BE2C (cell line): ENCODE measurements around the gene HINT1.

Experiments used
- DNase-seq: peaks from one replicate; pipeline ENCODE4 v3.0.0-alpha.2; 2020
- H3K27me3 ChIP-seq: fragments of 250-450 bp; sonication (Bioruptor Pico); 2 replicates; pipeline ENCODE4 v1.5.1; 2020; ENCODE audit warnings: mild to moderate bottlenecking
- H3K36me3 ChIP-seq: fragments of 250-450 bp; sonication (Bioruptor Pico); 2 replicates; pipeline ENCODE4 v1.5.1; 2020; ENCODE audit warnings: mild to moderate bottlenecking
- H3K4me1 ChIP-seq: fragments of 250-450 bp; sonication (Bioruptor Pico); 2 replicates; pipeline ENCODE4 v1.5.1; 2020
- H3K4me3 ChIP-seq: 2 replicates; pipeline ENCODE4 v1.5.1; 2011; ENCODE audit warnings: low read depth, low read length
- H3K9me3 ChIP-seq: fragments of 250-450 bp; sonication (Bioruptor Pico); 2 replicates; pipeline ENCODE4 v1.5.1; 2020
- CTCF ChIP-seq: IDR thresholded peaks from 2 replicates; pipeline ENCODE4 v1.5.1; 2012; ENCODE audit warnings: mild to moderate bottlenecking, low read depth, low read length

HINT1 gene

GRCh38 chr5:131209506-131210150 lies 44.6 kb upstream of the HINT1 start:
- no peak overlapping the region for H3K4me3 ChIP-seq
- H3K27me3 ChIP-seq: no peaks in the 10 kb centered on the region
- no peaks in the 10 kb centered on the region for H3K4me1 ChIP-seq
- no peak for DNase-seq
- TF ChIP-seq CTCF: no peak
- no peaks in the 10 kb centered on the region for H3K36me3 ChIP-seq
- no peaks in the 10 kb centered on the region for H3K9me3 ChIP-seq

GRCh38 chr5:131209175-131209505 lies 44.1 kb upstream of the HINT1 start:
- no peak for DNase-seq
- TF ChIP-seq CTCF: no peak
- Histone ChIP-seq H3K4me3 (no peak overlapping the region), H3K36me3 (no peaks in the 10 kb centered on the region), H3K4me1 (no peaks in the 10 kb centered on the region), H3K9me3 (no peaks in the 10 kb centered on the region), H3K27me3 (no peaks in the 10 kb centered on the region)

GRCh38 chr5:131206772-131207171 lies 41.7 kb upstream of the HINT1 start:
- TF ChIP-seq CTCF: no peak
- DNase-seq: no peak
- H3K4me1 ChIP-seq: no peaks in the 10 kb centered on the region
- no peak overlapping the region for H3K4me3 ChIP-seq
- H3K36me3 ChIP-seq: no peaks in the 10 kb centered on the region
- no peaks in the 10 kb centered on the region for H3K27me3 ChIP-seq
- H3K9me3 ChIP-seq: no peaks in the 10 kb centered on the region

GRCh38 chr5:131206061-131206460 lies 41.0 kb upstream of the HINT1 start:
- H3K36me3 ChIP-seq: no peaks in the 10 kb centered on the region
- no peak overlapping the region for H3K4me3 ChIP-seq
- H3K4me1 ChIP-seq: no peaks in the 10 kb centered on the region
- no peak for DNase-seq
- TF ChIP-seq CTCF: no peak
- no peaks in the 10 kb centered on the region for H3K27me3 ChIP-seq
- no peaks in the 10 kb centered on the region for H3K9me3 ChIP-seq

GRCh38 chr5:131204964-131205363 lies 39.9 kb upstream of the HINT1 start:
- H3K9me3 ChIP-seq: no peaks in the 10 kb centered on the region
- no peak for DNase-seq
- no peaks in the 10 kb centered on the region for H3K4me1 ChIP-seq
- no peaks in the 10 kb centered on the region for H3K36me3 ChIP-seq
- no peak overlapping the region for H3K4me3 ChIP-seq
- no peak for TF ChIP-seq CTCF
- H3K27me3 ChIP-seq: no peaks in the 10 kb centered on the region

- Histone ChIP-seq H3K4me3 (no peak overlapping the region), H3K27me3 (no peaks in the 10 kb centered on the region), H3K4me1 (no peaks in the 10 kb centered on the region), H3K36me3 (no peaks in the 10 kb centered on the region; the same call in 1 of the 2 replicates), H3K9me3 (no peaks in the 10 kb centered on the region)
- DNase-seq: no peak
- TF ChIP-seq CTCF: no peak
These were observed 35.5 kb upstream of the HINT1 start for GRCh38 chr5:131200560-131200959.
